Spleen (tissue), 7 donors: ENCODE measurements around the gene WBP1L.

ENCODE experiments used
- POLR2A ChIP-seq, 3 donors: fragments of 450-650 bp; IDR thresholded peaks; one replicate each; pipeline ENCODE4 v1.5.1; 2017; ENCODE audit warnings: antibody characterized with exemption in 3 of 3, mild to moderate bottlenecking in 1 of 3
- POLR2AphosphoS5 ChIP-seq, 3 donors: sonication (generic); formaldehyde crosslinking; IDR thresholded peaks; one replicate each; pipeline ENCODE4 v1.5.1; 2017; ENCODE audit warnings: antibody characterized with exemption in 3 of 3
- TF ChIP-seq, protein P1 (sequence below), 11 experiments: fragments of 200-600 bp in 7 of 11; fragments of 450-650 bp in 4 of 11; sonication (generic) in 4 of 11; IDR thresholded peaks in 8 of 11; conservative IDR thresholded peaks in 3 of 11; 1 replicate in 7 of 11; 2 replicates in 4 of 11; pipeline versions ENCODE4 v1.4.0 to v1.8.0; 2016 to 2021; ENCODE audit warnings: antibody characterized with exemption in 11 of 11, inconsistent platforms in 4 of 11, mild to moderate bottlenecking in 1 of 11
- donor health status: DM: no; HTN: no; CAD: no; lungs with moderate emphysema.
- donor health status: DM: no; HTN: no; CAD: no.
- donor health status: DM: no; HTN: no; CAD: no.

DNA sequence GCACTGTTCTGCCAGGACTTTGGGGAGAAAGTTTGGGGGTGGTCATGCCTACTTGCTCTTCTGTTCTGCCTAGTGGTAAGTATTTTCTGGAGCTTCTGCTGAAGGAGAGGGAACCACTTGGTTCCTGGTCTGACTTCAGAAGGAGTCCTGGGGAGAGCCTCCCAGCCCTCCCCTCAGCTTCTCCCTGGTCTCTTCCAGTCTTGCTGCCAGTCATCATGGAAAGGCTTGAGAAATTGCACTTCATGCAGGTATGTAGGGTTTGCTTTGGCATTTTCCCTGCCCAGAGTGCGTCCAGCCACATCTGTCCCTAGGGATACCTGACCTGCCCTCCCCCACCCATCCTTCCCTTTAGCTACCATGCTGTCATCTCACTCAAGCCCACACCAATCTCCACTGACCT, 11.1 kb upstream of the WBP1L start:
- no peak for TF ChIP-seq POLR2AphosphoS5 (IDR thresholded peaks at IDR 0.05)
- TF ChIP-seq, protein P1, sequence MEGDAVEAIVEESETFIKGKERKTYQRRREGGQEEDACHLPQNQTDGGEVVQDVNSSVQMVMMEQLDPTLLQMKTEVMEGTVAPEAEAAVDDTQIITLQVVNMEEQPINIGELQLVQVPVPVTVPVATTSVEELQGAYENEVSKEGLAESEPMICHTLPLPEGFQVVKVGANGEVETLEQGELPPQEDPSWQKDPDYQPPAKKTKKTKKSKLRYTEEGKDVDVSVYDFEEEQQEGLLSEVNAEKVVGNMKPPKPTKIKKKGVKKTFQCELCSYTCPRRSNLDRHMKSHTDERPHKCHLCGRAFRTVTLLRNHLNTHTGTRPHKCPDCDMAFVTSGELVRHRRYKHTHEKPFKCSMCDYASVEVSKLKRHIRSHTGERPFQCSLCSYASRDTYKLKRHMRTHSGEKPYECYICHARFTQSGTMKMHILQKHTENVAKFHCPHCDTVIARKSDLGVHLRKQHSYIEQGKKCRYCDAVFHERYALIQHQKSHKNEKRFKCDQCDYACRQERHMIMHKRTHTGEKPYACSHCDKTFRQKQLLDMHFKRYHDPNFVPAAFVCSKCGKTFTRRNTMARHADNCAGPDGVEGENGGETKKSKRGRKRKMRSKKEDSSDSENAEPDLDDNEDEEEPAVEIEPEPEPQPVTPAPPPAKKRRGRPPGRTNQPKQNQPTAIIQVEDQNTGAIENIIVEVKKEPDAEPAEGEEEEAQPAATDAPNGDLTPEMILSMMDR (IDR thresholded peaks at IDR 0.05 in 8 of 11, conservative IDR thresholded peaks at IDR 0.05 in 3 of 11), result no peak
- no peak for TF ChIP-seq POLR2A (IDR thresholded peaks at IDR 0.05)
